Activated CD4-positive, CD25-positive, alpha-beta regulatory T cell treated with anti-CD3 and anti-CD28 coated beads, Interleukin-2, amount 50 U/mL, for 24 hours (primary cell): ENCODE measurements around the gene PEX5.
"Not testable (repeated sequence)": the region's sequence is repeated elsewhere in the genome, so short reads cannot be mapped to it uniquely, and the experiment has no call there.

Experiments
- ATAC-seq, 2 donors: fragments of 150-1000 bp; cut with Tn5 transposase; one replicate each; pipeline ENCODE4 v1.10.0; 2021; ENCODE audit warnings: mild to moderate bottlenecking in 1 of 2, moderate library complexity in 1 of 2

The PEX5 gene

DNA sequence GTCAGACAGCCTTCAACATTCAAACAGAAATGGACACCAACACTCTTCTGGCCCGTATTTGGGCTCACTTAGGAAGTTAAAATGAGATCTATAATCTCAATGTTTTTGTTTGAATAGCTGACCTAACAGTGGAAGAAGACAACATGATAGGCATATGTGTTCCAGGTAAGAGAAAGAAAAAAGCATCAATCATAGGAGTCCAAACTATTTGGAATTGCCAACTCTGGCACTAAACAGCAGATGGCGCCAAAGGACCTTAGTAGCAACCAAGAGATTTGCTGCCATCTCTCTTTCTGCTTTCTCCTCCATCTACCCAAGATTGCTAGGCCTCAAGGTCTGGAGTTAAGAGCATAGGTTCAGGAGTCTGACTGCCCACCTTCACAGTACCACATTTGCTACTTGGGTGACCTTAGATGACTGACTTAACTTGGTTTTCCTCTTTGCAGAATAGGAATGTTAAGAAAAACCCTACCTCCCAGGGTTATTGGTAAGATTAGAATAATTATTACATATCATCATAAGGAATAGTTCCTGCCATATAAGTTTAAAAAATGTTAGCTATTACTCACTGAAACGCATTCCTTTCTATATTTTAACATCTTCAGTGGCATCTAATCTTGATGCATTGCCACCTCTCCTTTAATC, 30.2 kb downstream of the PEX5 start:
- no peak for ATAC-seq

GRCh38 chr12:7221486-7221885, 32.0 kb downstream of the PEX5 start:
- no peak for ATAC-seq

DNA sequence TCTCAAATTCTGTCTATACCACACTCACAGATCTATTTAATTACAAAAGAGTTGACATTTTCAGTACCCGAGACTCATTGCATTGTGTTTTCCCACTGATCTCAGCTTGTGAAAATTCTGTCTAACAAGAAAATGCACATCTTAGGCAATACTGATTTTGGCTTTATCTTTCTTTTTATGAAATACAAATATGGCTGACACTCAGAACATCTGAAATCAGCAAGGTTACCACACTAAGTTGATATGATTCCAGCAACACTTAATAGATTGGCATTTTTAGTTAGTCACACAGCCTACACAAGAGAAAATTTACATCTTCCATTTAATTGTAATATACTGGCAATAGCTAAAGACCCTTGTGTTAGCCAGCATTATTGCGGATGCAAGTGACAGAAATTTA, 40.3 kb downstream of the PEX5 start:
- ATAC-seq = no peak

DNA sequence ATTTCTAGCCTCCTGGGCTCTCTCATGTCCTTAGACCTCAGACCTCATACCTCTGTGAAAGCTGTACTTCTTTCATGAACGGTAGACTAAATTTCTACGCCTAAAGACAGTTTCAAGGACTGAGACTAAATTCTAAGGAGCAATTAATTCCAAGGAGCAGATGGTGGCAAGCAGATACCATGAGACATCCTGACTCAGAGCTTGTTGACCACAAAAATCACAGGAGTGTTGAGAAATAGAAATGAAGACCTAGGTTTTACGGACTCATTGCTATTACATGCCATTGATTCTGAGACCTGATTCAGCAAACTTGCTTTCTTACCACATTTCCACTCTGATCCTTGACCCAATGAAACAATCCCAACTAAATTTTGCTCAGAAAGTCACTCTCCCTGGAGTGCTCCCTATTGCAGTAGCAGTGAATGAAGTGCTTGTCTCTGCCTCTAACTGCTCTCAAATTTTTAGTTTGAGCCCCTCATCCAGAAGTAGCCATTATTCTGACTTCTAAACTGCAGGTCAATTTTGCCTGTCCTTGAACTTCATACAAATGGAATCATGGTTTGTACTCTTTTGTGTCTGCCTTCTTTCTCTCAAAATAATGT, 52.0 kb downstream of the PEX5 start:
- ATAC-seq = no peak

GRCh38 chr12:7242176-7243101, 53.0 kb downstream of the PEX5 start:
- no peak for ATAC-seq

DNA sequence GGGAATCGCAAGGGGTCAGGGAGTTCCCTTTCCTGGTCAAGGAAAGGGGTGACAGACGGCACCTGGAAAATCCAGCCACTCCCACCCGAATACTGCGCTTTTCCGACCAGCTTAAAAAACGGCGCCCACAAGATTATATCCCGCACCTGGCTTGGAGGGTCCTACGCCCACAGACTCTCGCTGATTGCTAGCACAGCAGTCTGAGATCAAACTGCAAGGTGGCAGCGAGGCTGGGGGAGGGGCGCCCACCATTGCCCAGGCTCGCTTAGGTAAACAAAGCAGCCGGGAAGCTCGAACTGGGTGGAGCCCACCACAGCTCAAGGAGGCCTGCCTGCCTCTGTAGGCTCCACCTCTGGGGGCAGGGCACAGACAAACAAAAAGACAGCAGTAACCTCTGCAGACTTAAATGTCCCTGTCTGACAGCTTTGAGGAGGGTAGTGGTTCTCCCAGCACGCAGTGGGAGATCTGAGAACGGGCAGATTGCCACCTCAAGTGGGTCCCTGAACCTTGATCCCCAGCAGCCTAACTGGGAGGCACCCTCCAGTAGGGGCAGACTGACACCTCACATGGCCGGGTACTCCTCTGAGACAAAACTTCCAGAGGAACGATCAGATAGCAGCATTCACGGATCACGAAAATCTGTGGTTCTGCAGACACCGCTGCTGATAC, 62.0 kb downstream of the PEX5 start:
- not testable (repeated sequence) for ATAC-seq

DNA sequence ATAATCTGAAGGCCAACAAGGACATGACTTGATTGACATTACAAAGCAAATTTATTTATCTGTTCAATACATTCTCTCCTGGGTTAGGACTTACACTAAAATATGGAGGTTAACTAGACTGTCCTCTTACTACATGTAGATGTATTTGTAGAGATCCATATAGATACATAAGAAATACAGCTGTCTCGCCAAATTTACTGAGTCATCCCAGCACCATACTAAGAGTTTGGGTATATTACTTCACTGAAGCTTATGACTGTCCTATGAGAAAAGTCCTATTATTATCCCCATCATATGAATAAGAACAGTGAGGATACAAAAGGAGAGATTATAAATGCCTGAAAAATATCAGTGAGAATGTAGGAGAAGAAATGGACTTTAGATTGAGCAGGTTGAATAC, 69.6 kb downstream of the PEX5 start:
- no peak for ATAC-seq
